GM21515 (cell line): Measurements from ENCODE around the gene CNKSR1.

Source experiments
- ATAC-seq: cut with Tn5 transposase; IDR thresholded peaks from one replicate; pipeline ENCODE4 v1.9.1; 2021; ENCODE audit not compliant: unreplicated experiment

The CNKSR1 gene

DNA sequence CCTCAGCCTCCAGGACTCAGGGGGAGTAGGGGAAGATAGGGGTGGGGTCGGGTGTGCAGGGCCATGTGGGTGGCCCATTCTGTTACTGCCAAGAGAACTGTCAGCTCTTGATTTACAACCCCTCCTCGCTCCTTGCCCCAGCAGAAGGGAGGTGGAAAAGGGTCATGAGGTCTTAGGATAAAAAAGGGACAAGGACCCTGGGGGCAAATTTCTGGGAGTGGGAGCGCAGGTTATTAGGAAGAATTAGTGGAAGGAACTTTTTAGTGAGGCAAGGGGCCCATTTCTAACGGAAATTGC lies 17.6 kb upstream of the CNKSR1 start:
- ATAC-seq: no peak

DNA sequence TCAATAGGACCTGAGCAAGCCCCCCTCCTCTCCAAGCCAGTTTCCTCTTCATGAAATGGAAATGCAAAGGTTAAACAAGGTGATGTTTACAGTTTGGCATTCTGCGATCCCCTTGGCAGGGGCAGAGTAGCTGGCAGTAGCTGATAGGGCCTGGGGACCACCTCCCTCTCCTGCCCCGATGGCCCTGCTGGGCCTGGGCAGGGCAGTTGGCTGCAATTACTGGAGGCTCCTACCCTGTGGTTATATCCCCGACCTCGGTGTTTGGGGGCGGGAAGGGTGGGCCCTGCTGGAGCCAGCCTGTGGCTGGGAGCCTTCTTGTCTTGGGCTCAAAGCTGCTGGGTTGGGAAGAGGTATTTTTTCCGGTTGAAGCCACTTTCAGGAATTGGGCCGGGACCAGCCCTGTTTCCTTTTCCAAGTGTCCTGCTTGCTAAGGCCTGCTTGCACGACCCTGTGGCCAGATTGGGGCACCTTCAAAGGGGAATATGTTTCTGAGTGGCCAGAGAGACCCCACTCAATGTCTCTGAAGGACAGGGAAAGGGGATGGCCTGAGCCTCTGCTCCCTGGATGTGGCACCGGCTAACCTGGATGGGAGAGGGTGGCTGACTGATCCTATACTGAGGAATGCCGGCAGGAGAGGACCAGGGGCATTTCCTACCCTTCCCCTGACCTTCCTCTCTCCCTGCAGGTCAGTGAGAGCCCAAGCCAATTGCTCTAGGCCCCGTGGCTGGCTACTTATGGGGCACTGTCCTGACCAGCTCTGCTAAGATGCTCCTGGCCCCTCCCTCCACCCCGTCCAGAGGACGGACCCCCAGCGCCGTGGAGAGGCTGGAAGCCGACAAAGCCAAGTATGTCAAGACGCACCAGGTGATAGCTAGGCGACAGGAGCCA lies 16.5 kb upstream of the CNKSR1 start:
- no peak for ATAC-seq

DNA sequence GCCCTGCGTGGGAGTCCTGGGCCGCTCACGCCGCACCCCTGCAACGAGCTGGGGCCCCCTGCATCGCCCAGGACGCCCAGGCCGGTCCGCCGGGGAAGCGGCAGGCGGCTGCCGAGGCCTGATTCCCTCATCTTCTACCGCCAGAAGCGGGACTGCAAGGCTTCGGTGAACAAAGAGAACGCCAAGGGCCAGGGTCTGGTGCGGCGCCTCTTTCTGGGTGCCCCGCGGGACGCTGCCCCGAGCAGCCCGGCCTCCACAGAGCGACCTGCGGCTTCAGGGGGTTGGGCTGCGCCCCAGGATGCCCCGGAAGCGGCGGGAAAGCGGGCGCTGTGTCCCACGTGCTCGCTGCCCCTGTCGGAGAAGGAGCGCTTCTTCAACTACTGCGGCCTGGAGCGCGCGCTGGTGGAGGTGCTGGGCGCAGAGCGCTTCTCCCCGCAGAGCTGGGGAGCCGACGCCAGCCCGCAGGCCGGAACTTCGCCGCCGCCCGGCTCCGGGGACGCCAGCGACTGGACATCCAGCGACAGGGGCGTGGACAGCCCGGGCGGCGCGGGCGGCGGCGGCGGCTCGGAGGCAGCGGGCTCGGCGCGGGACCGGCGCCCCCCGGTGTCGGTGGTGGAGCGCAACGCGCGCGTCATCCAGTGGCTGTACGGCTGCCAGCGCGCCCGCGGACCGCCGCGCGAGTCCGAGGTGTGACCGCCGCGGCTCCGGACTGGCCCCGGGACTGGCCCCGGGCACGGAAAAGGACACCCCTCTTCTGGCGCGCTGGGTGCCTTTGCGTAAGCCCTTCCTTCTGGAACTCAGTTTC lies 15.7 kb upstream of the CNKSR1 start:
- no peak for ATAC-seq

DNA sequence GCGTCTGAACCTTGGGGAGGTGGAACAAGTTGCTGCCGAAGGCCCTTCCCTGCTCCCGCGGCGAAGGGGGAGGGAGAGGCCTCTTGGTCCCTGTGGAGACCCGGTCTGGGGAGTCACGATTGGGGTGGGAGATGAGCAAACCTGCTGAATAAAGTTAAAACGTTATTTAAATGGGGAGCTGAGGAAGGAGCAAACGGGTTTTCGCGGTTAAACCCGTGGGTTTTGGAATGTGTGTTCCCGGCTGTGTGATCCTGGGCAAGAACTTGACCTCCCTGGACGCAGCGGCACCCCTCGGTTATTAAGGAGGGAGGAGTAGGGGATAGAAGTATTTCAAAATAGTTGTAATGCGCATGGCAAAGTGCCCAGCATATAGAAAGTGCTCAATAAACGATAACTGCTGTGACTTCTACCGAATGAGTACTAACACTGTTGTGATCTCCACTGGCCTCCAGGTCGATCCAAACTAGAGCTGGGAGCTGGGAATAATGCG lies 15.0 kb upstream of the CNKSR1 start:
- ATAC-seq: no peak

DNA sequence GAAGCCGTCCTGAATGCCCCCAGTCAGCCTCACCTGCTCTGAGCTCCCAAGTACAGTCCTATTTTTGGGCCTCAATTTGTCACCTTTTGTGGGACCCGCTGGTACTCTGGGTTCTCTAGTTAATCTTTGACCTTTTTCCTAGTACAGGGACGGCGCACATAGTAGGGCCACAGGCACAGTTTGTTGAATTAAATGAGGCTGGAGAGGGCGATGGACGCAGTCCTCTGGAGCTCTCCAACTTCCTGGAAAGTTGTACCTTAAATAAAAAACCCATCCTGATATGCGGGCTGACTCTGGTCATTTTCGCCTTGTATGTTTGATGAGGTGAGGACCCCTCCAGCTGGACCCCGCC lies 13.6 kb upstream of the CNKSR1 start:
- ATAC-seq: no peak

DNA sequence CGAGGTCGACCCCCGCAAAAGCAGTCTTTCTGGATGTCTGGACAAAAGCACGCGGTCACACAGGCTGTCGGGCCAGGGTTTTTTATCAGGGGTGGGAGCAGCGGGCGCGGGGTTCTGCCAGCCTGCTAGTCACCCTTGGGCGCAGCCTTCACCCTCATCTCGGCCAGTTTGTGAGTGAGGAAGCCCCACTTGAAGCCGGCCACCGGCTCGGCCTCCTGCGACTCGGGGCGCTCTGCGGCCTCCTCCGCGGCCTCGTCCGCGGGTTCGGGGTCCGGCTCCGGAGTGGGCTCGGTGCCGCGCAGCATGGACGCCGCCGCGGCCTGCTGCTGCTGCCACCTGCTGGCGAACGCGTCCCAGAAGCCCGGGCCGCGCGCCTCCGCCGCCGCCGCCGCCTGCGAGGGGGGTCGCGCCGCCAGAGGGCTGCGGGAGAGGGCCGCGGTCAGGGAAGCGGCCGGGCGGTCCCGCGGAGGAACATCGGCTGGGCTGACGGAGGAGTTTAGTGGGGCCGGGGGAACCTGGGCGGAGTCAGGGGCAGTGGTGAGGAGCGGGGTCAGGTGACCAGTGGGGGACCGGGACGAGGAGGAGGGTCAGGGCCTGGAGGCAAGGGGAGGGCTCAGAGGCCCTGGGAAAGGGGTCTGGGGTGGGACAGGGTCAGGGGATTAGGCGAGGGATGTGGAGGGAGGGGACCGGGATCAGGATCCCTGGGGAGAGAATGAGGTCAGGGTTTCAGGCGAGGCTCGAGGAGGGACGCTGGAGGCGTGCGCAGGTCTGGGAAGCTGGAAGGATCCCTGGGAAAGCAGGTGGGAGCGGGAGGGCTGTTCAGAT lies 13.0 kb upstream of the CNKSR1 start:
- no peak for ATAC-seq

DNA sequence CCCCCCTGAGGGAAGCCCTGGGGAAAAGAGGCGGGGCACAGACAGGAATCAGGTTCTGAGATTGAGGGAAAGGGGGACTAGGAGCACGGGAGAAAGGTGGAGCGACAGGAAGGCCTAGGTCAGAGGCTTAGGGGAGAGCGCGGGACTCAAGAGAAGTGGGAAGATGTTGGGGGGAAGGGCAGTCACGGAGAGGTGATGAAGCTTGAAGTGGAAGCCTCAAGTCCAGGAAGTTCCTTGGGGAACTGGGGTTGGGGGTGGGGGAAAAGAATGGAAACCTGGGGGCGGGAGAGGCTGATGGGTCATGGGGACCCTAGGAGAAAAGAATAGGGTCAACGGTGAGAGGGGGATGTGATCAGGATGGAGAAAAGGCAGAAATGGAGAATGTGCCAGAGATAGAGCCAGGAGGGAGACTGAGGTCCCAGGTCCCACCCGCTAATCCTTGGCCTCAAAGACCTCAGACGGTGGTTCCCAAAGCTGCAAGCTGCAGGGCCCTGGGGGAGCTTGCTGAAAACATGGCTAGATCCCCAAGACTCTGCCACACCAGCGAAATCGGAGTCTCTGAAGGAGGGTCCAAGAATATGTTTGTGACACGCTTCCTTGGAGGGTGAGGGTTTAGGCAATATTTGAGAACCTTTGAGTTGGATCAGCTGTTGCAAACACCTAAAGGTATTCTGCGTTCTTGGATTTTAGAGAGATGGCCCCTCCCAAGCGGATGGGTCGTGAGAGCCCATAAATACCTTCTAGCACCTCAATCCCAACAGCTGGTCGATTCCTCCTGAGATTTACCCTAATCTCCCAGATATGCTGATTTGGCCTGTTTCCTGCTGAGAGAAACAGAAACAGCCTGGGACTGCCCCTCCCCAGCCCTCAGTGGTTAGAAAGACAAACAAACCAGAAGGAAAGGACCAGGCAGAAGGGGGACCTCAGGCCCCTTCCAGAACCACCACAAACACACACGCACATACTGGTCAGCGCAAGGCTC lies 12.1 kb upstream of the CNKSR1 start:
- ATAC-seq: no peak

DNA sequence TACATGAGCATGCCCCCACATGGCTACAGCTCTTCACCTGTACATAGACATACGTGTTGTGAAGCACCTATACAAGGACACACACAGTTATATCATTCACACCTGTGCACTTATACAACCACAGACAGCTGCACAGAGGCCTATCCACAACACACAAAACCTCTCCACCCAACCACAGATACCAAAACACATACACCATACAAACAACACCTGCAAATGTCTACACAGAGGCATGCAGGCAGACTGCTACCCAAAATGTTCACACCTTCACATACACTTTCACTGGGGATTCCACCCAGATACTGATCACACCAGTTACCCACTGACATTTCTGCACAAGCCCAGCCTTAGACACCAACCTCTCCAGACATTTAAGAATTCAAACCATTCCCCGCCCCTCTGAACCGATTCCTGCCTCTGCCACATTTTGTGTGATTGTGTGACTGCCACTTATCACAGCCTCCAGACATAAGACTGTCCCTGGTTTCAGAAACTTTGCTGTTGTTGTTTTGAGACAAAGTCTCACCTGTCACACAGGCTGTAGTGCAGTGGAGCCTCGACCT lies 10.5 kb upstream of the CNKSR1 start:
- ATAC-seq: no peak

DNA sequence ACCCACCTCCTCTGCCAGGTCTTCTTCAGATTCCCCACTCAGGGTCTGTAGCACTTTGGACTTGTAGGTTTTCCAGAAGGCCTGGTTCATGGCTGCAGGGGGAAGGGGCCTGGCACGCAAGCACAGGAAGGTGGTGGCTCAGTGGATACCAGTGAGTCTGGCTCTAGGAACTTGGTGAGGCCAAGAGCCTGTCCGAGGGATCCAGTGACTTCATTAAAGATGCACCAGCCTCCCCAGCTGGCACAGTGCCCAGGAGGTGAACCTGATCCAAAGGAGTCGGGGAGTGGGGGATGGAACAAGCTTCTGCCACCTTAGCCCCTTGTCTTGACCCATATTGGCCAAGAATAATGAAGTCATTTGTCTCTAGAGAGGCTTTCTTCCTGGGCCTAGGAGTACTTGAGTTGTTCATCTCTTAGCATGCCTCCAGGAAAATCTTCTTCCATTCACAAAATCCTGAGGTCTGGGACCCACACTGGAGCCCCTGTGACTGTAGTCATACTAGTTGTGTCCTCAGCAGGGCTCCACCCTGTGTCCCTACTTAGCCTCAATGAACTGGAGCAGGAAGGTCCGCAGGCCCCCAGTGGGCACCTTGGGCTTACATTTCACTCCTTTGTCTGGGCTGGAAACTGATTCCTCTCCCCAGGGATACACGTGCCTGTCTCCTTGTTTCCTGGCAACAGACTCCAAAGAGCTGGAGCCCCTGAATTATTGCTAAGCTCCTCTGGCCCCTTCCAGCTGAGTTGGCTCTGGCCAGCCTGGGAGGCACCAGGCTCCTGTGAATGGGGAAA lies 8.7 kb upstream of the CNKSR1 start, which contains the start of gene C1orf232:
TSS of gene C1orf232 (minus strand) at position 554 of the 788 bp plus-strand sequence. CDS start at position 90, 464 bp downstream.
- ATAC-seq: no peak

DNA sequence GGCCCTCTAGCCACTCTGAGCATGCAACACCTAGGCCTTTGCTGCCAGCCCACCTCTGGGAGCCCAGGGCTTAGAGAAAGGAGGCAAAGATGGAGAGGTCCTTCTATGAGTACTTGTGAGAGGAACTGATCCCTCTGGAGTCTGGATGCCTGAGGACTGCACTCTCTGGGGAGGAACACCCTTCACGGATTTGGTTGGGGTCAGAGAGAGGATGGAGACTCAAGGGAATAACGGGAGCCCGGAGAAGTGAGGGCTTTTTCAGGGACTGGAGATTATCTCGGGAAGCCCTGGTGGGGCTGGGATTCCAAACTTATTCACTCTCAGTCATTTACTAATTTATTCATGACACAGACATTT lies 8.1 kb upstream of the CNKSR1 start:
- no peak for ATAC-seq

DNA sequence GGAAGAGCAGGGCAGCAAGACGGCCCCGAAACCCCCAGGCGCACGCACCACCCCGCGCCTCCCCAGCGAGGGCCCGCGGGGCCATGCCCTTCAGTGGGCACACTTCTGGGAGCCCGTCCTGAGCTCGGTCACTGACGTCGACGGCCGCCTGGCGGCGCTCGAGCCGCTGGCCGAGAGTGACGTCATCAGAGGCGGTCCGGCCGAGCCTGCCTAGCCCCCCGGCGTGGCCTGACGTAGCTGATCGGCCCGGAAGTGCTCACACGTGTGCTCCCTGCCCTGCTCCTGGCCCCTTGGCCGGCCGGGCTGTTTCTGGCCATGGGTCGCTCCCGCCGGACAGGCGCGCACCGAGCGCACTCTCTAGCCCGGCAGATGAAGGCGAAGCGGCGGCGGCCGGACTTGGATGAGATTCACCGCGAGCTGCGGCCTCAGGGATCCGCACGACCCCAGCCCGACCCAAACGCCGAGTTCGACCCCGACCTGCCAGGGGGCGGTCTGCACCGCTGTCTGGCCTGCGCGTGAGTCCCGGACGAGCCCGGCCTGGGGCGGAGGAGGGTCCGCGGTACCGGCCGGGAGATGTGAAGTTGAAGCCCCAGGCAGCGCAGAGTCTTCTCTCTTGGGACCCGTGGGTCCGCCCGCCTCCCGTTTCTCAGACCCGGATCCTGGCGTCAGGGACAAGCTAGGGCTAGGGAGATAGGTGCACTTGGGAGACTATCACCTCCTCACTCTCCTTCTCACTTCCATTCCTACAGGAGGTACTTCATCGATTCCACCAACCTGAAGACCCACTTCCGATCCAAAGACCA lies 7.4 kb upstream of the CNKSR1 start, which contains the start of gene ZNF593:
TSS of gene ZNF593 (plus strand) at position 240 of the 803 bp plus-strand sequence. CDS start at position 316, 76 bp downstream.
- ATAC-seq: peak; percentile 93

DNA sequence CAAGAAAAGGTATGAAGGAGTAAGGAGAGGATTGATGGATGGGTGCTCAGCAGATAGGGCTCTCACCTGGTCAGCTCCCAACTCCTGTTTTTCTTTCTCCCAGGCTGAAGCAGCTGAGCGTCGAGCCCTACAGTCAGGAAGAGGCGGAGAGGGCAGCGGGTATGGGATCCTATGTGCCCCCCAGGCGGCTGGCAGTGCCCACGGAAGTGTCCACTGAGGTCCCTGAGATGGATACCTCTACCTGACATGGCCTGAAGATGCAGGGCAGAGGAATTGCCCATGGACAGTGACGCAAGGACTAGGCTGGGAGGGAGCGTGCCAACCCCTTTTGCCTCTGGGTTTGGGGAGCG lies 6.8 kb upstream of the CNKSR1 start:
- ATAC-seq: no peak

DNA sequence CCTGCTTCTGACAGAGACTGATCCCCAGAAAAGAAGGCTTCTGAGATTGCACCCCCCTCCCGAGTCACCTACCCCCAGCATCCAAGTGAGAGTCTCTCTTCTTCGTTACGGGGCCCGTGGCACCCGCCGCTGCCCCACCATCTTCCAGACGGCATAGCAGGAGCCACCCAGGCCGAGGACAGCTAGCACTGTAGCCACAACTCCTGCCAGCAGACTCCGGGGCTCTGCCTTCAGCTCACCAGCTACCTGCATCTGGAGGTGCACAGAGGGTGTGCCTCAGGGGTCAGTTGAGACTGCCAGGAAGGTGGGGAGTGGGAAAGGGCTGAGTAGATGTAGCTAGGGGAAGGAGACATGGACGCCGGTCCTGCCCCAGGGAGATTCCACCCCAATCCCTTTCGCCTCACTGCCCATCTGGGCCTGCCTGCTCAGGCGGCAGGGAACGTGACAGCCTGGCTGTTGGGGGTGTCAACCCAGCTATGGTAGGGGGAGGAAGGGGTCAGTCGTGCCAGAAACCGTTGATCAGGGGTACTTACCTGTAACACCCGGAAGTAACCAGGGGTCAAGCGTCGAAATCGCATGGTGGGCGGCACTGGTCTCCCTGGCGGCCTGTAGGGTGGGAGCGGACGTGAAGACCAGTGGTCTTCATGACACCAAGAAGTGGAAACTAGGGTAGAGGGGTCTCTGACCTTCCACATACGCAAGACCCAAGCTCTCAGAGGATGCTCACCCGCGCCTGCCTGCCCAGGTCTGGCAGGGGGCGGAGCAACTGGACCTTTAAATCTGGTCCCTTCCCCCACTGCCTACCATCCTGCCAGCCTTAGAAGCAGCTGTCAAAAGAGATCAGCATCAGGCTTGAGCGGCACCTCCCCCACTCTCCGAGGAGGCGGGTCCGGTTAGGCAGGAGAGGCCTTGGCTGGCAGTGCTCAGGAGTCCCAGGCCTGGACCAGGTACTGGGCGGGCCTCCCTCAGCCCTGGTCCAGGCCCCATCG lies 5.9 kb upstream of the CNKSR1 start, which contains the start of gene ZNF593OS:
TSS of gene ZNF593OS (minus strand) at position 749 of the 989 bp plus-strand sequence. CDS start at position 578, 171 bp downstream.
- ATAC-seq: no peak

DNA sequence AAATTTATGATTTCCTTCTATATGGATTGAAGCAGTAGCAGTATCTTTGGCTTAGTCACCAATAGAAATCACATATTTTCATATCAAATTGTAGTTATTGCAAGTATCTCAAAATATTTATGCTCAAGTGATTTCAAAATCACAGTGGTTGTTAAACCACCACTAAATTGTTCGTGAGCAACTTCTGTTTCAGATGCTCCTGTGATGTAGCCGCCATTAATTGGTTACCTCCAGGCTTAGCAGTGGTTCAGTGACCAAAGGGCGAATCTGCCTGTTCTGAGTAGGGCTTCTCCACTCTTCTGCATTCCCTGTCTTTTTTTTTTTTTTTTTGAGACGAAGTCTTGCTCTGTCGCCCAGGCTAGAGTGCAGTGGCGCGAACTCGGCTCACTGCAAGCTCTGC lies 1.9 kb upstream of the CNKSR1 start:
- ATAC-seq: no peak

DNA sequence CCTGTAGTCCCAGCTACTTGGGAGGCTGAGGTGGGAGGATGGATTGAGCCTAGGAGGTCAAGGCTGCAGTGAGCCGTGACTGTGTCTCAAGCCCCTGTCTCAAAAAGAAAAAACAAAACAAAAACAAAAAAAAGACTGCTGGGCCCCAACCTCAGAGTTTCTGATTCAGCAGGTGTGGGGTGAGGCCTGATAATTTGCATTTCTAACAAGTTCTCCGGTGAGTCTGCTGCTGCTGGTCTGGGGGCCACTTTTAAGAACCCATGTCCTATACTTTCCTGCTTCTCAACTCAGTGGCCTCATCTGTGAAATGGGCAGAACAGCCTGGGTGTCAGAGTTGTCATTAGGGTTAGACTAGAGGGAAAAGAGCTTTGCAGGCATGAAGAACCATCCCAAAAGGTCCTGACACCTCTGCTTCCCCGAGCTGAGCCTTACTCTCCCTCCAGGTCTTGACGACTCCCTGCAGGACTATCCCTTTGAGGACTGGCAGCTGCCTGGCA lies 2.8 kb downstream of the CNKSR1 start:
- no peak for ATAC-seq

DNA sequence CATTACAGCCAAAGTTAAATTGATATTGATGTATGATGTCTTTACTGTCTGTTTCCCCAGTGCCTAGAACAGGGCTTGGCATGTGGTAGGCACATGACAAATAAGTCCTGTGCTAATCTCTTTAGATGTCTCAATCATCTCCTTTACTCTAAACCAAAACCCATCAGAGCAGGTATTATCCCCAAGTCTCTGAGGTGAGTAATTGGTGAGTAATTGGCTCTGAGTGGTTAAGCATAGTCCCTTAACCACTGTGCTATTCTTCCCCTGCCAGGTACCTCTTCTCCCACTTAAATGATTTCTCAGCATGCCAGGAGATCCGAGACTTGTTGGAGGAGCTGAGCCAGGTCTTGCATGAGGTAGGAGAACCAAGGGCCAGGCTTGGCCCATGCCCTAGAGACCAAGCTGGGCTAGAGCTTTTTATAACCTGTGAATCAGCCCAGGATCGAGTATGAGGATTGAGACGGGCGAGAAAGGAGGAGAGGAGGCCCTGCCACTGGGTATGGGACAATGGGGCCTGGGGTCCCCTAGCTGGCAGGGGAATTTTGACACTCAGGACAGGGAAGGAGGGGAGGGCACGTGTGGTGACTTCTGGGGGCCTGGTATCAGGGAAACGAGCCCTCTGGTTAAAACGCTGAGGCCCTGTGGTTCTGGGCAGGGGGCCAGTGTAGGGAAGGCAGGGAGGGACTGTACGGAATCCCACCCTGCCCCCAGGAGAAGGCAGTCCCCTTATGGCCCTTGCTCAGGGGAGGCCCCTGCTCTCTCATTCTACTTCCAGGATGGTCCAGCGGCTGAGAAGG lies 4.5 kb downstream of the CNKSR1 start:
- ATAC-seq: no peak
